Measurements from ENCODE around the gene RPL38. TPM values are rescaled to one million over a fixed set of nuclear protein-coding genes. Genes with fewer than 3 reads are reported as not detected.

Gene RPL38
- polyA plus RNA-seq, 1 donor from 2014 or later: 2,084 TPM

GRCh38 chr17:74211912-74212208, 8.4 kb downstream of the RPL38 start:
- no peaks in the 10 kb centered on the region for H3K9me3 Mint-ChIP-seq
- peak overlapping the region in 2 of 3 donors; percentile 89 to 96 for H3K27ac Mint-ChIP-seq
- no peaks in the 10 kb centered on the region for H3K27me3 Mint-ChIP-seq
- peak overlapping the region in 3 of 4 donors; percentile 82 to 93 (median 86) for H3K4me3 Mint-ChIP-seq
- H3K36me3 Mint-ChIP-seq: no peaks in the 10 kb centered on the region
- H3K4me1 Mint-ChIP-seq: peaks cover 22 to 37% (median 28%) of the 10 kb centered on the region in 3 donors

- Mint-ChIP-seq H3K27ac (peak overlapping the region; percentile 43 to 96 (median 89)), H3K4me3 (peak overlapping the region; percentile 82 to 94 (median 90)), H3K4me1 (peaks cover 22 to 33% (median 28%) of the 10 kb centered on the region in 3 donors), H3K9me3 (no peaks in the 10 kb centered on the region), H3K27me3 (no peaks in the 10 kb centered on the region), H3K36me3 (no peaks in the 10 kb centered on the region)
Measured at GRCh38 chr17:74212209-74212912, 8.9 kb downstream of the RPL38 start.

GRCh38 chr17:74212913-74213791, 9.7 kb downstream of the RPL38 start, which contains the start of gene TTYH2:
Gene TTYH2 (plus strand): TSS chr17:74213571. CDS start chr17:74213588, 17 bp downstream.
- H3K27me3 Mint-ChIP-seq: no peaks in the 10 kb centered on the region
- H3K36me3 Mint-ChIP-seq: no peaks in the 10 kb centered on the region
- peak within 1 kb of the TSS; percentile 82 to 94 (median 90) for H3K4me3 Mint-ChIP-seq
- peak within 1 kb of the TSS; percentile 89 to 96 (median 90) for H3K27ac Mint-ChIP-seq
- peaks cover 22 to 33% (median 28%) of the 10 kb centered on the region in 3 donors for H3K4me1 Mint-ChIP-seq
- no peaks in the 10 kb centered on the region for H3K9me3 Mint-ChIP-seq

- H3K27me3 Mint-ChIP-seq: no peaks in the 10 kb centered on the region
- no peaks in the 10 kb centered on the region for H3K9me3 Mint-ChIP-seq
- H3K27ac Mint-ChIP-seq: peak overlapping the region in 2 of 3 donors; percentile 51 to 90
- H3K36me3 Mint-ChIP-seq: no peaks in the 10 kb centered on the region
- peak overlapping the region; percentile 82 to 94 (median 90) for H3K4me3 Mint-ChIP-seq
- peaks cover 22 to 32% (median 27%) of the 10 kb centered on the region in 3 donors for H3K4me1 Mint-ChIP-seq
Measured at GRCh38 chr17:74213861-74214391, 10.4 kb downstream of the RPL38 start.

- Mint-ChIP-seq H3K27ac (peak overlapping the region in 2 of 3 donors; percentile 9 to 51), H3K27me3 (no peaks in the 10 kb centered on the region), H3K9me3 (no peaks in the 10 kb centered on the region), H3K4me1 (peaks cover 21 to 30% (median 26%) of the 10 kb centered on the region in 3 donors), H3K4me3 (peak overlapping the region; percentile 72 to 94 (median 88)), H3K36me3 (no peaks in the 10 kb centered on the region)
Measured at GRCh38 chr17:74214484-74215341, 11.2 kb downstream of the RPL38 start.

GRCh38 chr17:74215342-74215727, 11.9 kb downstream of the RPL38 start:
- peaks cover 19 to 27% (median 24%) of the 10 kb centered on the region in 3 donors for H3K4me1 Mint-ChIP-seq
- peak overlapping the region in 1 of 3 donors; percentile 56 for H3K27ac Mint-ChIP-seq
- H3K9me3 Mint-ChIP-seq: no peaks in the 10 kb centered on the region
- H3K36me3 Mint-ChIP-seq: no peaks in the 10 kb centered on the region
- H3K27me3 Mint-ChIP-seq: no peaks in the 10 kb centered on the region
- peak overlapping the region in 2 of 4 donors; percentile 53 to 77 for H3K4me3 Mint-ChIP-seq

GRCh38 chr17:74216505-74216904, 13.0 kb downstream of the RPL38 start:
- Mint-ChIP-seq H3K27ac (no peak overlapping the region), H3K4me1 (peaks cover 16 to 24% (median 21%) of the 10 kb centered on the region in 3 donors), H3K4me3 (peak overlapping the region in 1 of 4 donors; percentile 27), H3K36me3 (no peaks in the 10 kb centered on the region), H3K9me3 (no peaks in the 10 kb centered on the region), H3K27me3 (no peaks in the 10 kb centered on the region)

GRCh38 chr17:74217037-74217730, 13.7 kb downstream of the RPL38 start:
- peaks cover 11 to 18% (median 16%) of the 10 kb centered on the region in 3 donors for H3K4me1 Mint-ChIP-seq
- H3K27me3 Mint-ChIP-seq: no peaks in the 10 kb centered on the region
- H3K9me3 Mint-ChIP-seq: no peaks in the 10 kb centered on the region
- H3K36me3 Mint-ChIP-seq: no peaks in the 10 kb centered on the region
- no peak overlapping the region for H3K27ac Mint-ChIP-seq
- H3K4me3 Mint-ChIP-seq: peak overlapping the region in 1 of 4 donors; percentile 75

- Mint-ChIP-seq H3K4me1 (peaks cover 7 to 16% (median 12%) of the 10 kb centered on the region in 3 donors), H3K4me3 (no peak overlapping the region), H3K36me3 (no peaks in the 10 kb centered on the region), H3K9me3 (no peaks in the 10 kb centered on the region), H3K27me3 (no peaks in the 10 kb centered on the region), H3K27ac (no peak overlapping the region)
Measured at GRCh38 chr17:74217888-74218287, 14.4 kb downstream of the RPL38 start.

- no peak overlapping the region for H3K27ac Mint-ChIP-seq
- H3K27me3 Mint-ChIP-seq: no peaks in the 10 kb centered on the region
- no peaks in the 10 kb centered on the region for H3K36me3 Mint-ChIP-seq
- H3K9me3 Mint-ChIP-seq: no peaks in the 10 kb centered on the region
- H3K4me1 Mint-ChIP-seq: peaks cover 4 to 13% (median 8%) of the 10 kb centered on the region in 3 donors
- H3K4me3 Mint-ChIP-seq: no peak overlapping the region
Measured at GRCh38 chr17:74218436-74218835, 15.0 kb downstream of the RPL38 start.

GRCh38 chr17:74219576-74220133, 16.2 kb downstream of the RPL38 start:
- H3K27me3 Mint-ChIP-seq: no peaks in the 10 kb centered on the region
- no peak overlapping the region for H3K27ac Mint-ChIP-seq
- H3K9me3 Mint-ChIP-seq: no peaks in the 10 kb centered on the region
- peaks cover 3 to 6% (median 4%) of the 10 kb centered on the region in 3 donors for H3K4me1 Mint-ChIP-seq
- H3K36me3 Mint-ChIP-seq: peaks cover 2% of the 10 kb centered on the region
- H3K4me3 Mint-ChIP-seq: no peak overlapping the region

GRCh38 chr17:74220219-74220618, 16.7 kb downstream of the RPL38 start:
- no peak overlapping the region for H3K4me3 Mint-ChIP-seq
- H3K27ac Mint-ChIP-seq: no peak overlapping the region
- H3K9me3 Mint-ChIP-seq: no peaks in the 10 kb centered on the region
- no peaks in the 10 kb centered on the region for H3K27me3 Mint-ChIP-seq
- peaks cover 2% of the 10 kb centered on the region for H3K36me3 Mint-ChIP-seq
- peaks cover 3 to 6% (median 4%) of the 10 kb centered on the region in 3 donors for H3K4me1 Mint-ChIP-seq

- H3K9me3 Mint-ChIP-seq: no peaks in the 10 kb centered on the region
- peaks cover 0 to 4% (median 0%) of the 10 kb centered on the region in 3 donors for H3K4me1 Mint-ChIP-seq
- peaks cover 2% of the 10 kb centered on the region for H3K36me3 Mint-ChIP-seq
- H3K27ac Mint-ChIP-seq: no peak overlapping the region
- H3K27me3 Mint-ChIP-seq: no peaks in the 10 kb centered on the region
- peak overlapping the region in 1 of 4 donors; percentile 54 for H3K4me3 Mint-ChIP-seq
Measured at GRCh38 chr17:74220946-74221818, 17.7 kb downstream of the RPL38 start.
